GM21367 (cell line): Measurements from ENCODE around the gene DLG1.
"Not testable (repeated sequence)": the region's sequence is repeated elsewhere in the genome, so short reads cannot be mapped to it uniquely, and the experiment has no call there.

ENCODE experiments used
- ATAC-seq: cut with Tn5 transposase; IDR thresholded peaks from one replicate; pipeline ENCODE4 v1.9.1; 2021; ENCODE audit not compliant: unreplicated experiment

Gene DLG1

GRCh38 chr3:197292083-197292646 lies 6.2 kb downstream of the DLG1 start:
- ATAC-seq: no peak

- no peak for ATAC-seq
Observed at GRCh38 chr3:197289726-197290125, 8.7 kb downstream of the DLG1 start.

GRCh38 chr3:197286678-197287077 lies 11.7 kb downstream of the DLG1 start:
- ATAC-seq: no peak

GRCh38 chr3:197285557-197285956 lies 12.9 kb downstream of the DLG1 start:
- ATAC-seq: no peak

- no peak for ATAC-seq
Observed at GRCh38 chr3:197283045-197283444, 15.4 kb downstream of the DLG1 start.

- ATAC-seq: no peak
Observed at GRCh38 chr3:197281849-197282248, 16.6 kb downstream of the DLG1 start.

GRCh38 chr3:197280156-197280555 lies 18.3 kb downstream of the DLG1 start:
- ATAC-seq: no peak

GRCh38 chr3:197278933-197279332 lies 19.5 kb downstream of the DLG1 start:
- no peak for ATAC-seq

- not testable (repeated sequence) for ATAC-seq
Observed at GRCh38 chr3:197276808-197277207, 21.6 kb downstream of the DLG1 start.

GRCh38 chr3:197270558-197271317 lies 27.7 kb downstream of the DLG1 start:
- no peak for ATAC-seq

- no peak for ATAC-seq
Observed at GRCh38 chr3:197269024-197269423, 29.4 kb downstream of the DLG1 start.

- no peak for ATAC-seq
Observed at GRCh38 chr3:197268294-197268693, 30.1 kb downstream of the DLG1 start.

- no peak for ATAC-seq
Observed at GRCh38 chr3:197266331-197266730, 32.1 kb downstream of the DLG1 start.

- ATAC-seq: no peak
Observed at GRCh38 chr3:197262709-197263108, 35.7 kb downstream of the DLG1 start.

GRCh38 chr3:197261164-197261509 lies 37.3 kb downstream of the DLG1 start:
- no peak for ATAC-seq

- no peak for ATAC-seq
Observed at GRCh38 chr3:197260491-197261163, 37.8 kb downstream of the DLG1 start.

GRCh38 chr3:197259096-197259495 lies 39.3 kb downstream of the DLG1 start:
- no peak for ATAC-seq

- no peak for ATAC-seq
Observed at GRCh38 chr3:197258168-197258755, 40.1 kb downstream of the DLG1 start.

GRCh38 chr3:197257711-197258110 lies 40.7 kb downstream of the DLG1 start:
- no peak for ATAC-seq

GRCh38 chr3:197256836-197257444 lies 41.5 kb downstream of the DLG1 start:
- no peak for ATAC-seq

GRCh38 chr3:197256104-197256503 lies 42.3 kb downstream of the DLG1 start:
- no peak for ATAC-seq
